Caki2 (cell line): ENCODE results near the gene BABAM2. TPM values are rescaled to one million over a fixed set of nuclear protein-coding genes. Genes with fewer than 3 reads are reported as not detected.

ENCODE experiments used
- DNase-seq: peaks from one replicate; pipeline ENCODE4 v3.0.0-alpha.2; 2015; ENCODE audit warnings: low read depth
- in situ Hi-C: cut with HindIII; loops from 2 replicates; pipeline ENCODE4 v1.10.0; 2016; ENCODE audit warnings: low sequenced_read_pairs, low pct_unique_long_range_greater_than_20kb, mixed read lengths
- total RNA-seq: library from RNA; depleted of rRNA; stranded (reverse); fragments of >200 nt; shearing (Covaris generic); gene quantifications from 2 replicates; pipeline ENCODE4 v1.2.3, GENCODE V29; 2014; ENCODE audit warnings: low replicate concordance

BABAM2 gene
- total RNA-seq, 1 experiment from 2014 or later, result 47.4 TPM

GRCh38 chr2:27925766-27926472, 35.4 kb downstream of the BABAM2 start:
- no peak for DNase-seq
- in situ Hi-C loops, result no loop called here

GRCh38 chr2:27929916-27930486, 39.5 kb downstream of the BABAM2 start:
- in situ Hi-C loops, result no loop called here
- no peak for DNase-seq

- peak; percentile 33 for DNase-seq
- in situ Hi-C loops, result no loop called here
These were observed 40.9 kb downstream of the BABAM2 start for GRCh38 chr2:27931361-27931950.

- in situ Hi-C loops, result no loop called here
- DNase-seq, result peak; percentile 28
These were observed 41.9 kb downstream of the BABAM2 start for GRCh38 chr2:27932396-27932795.

- no peak for DNase-seq
- in situ Hi-C loops, result no loop called here
These were observed 44.5 kb downstream of the BABAM2 start for GRCh38 chr2:27935026-27935425.

- no peak for DNase-seq
- in situ Hi-C loops, result no loop called here
These were observed 49.7 kb downstream of the BABAM2 start for GRCh38 chr2:27940090-27940671.

GRCh38 chr2:27940982-27941381, 50.5 kb downstream of the BABAM2 start:
- in situ Hi-C loops, result no loop called here
- no peak for DNase-seq

GRCh38 chr2:27942612-27943547, 52.4 kb downstream of the BABAM2 start:
- DNase-seq, result no peak
- in situ Hi-C loops, result no loop called here

- in situ Hi-C loops, result no loop called here
- DNase-seq, result no peak
These were observed 56.1 kb downstream of the BABAM2 start for GRCh38 chr2:27946530-27947060.

- in situ Hi-C loops, result no loop called here
- no peak for DNase-seq
These were observed 61.5 kb downstream of the BABAM2 start for GRCh38 chr2:27952070-27952469.

GRCh38 chr2:27953077-27953476, 62.5 kb downstream of the BABAM2 start:
- DNase-seq, result no peak
- in situ Hi-C loops, result no loop called here

GRCh38 chr2:27954221-27954673, 63.7 kb downstream of the BABAM2 start:
- in situ Hi-C loops, result no loop called here
- no peak for DNase-seq

GRCh38 chr2:27954771-27955383, 64.3 kb downstream of the BABAM2 start:
- in situ Hi-C loops, result no loop called here
- peak; percentile 90 for DNase-seq

- DNase-seq, result no peak
- in situ Hi-C loops, result no loop called here
These were observed 65.0 kb downstream of the BABAM2 start for GRCh38 chr2:27955384-27956161.

GRCh38 chr2:27956888-27957287, 66.4 kb downstream of the BABAM2 start:
- in situ Hi-C loops, result no loop called here
- DNase-seq, result no peak

- DNase-seq, result no peak
- in situ Hi-C loops, result no loop called here
These were observed 68.3 kb downstream of the BABAM2 start for GRCh38 chr2:27958711-27959378.

- in situ Hi-C loops, result no loop called here
- no peak for DNase-seq
These were observed 69.0 kb downstream of the BABAM2 start for GRCh38 chr2:27959496-27959895.
